ENCODE results near the gene HAAO. TPM values are rescaled to one million over a fixed set of nuclear protein-coding genes. Genes with fewer than 3 reads are reported as not detected.

Gene HAAO
- total RNA-seq, 3 donors from 2014 or later = 4.4 to 6.2 (median 5.9) TPM

GRCh38 chr2:42829671-42830440 lies 37.5 kb upstream of the HAAO start:
- H3K4me3 ChIP-seq = no peak overlapping the region
- H3K27ac ChIP-seq = peak overlapping the region; percentile 52 to 85
- H3K4me1 ChIP-seq = peaks cover 4 to 20% of the 10 kb centered on the region in 2 donors
- H3K36me3 ChIP-seq = no peaks in the 10 kb centered on the region
- intact Hi-C loops (cut with DNase I; ENCODE audit: low total_unique reads) = loop anchor here (10.0 kb wide), 2 partner anchors 395 to 655 kb away; partner anchors contain the start of gene ZFP36L2
- peak in 1 of 2 donors; percentile 16 for DNase-seq (ENCODE audit: low spot score in 2 of 2)
- TF ChIP-seq POLR2AphosphoS5 (IDR thresholded peaks at IDR 0.05) = no peak
- no peak for TF ChIP-seq CTCF (IDR thresholded peaks at IDR 0.05)
- no peak for TF ChIP-seq POLR2A (IDR thresholded peaks at IDR 0.05)
- H3K9me3 ChIP-seq = no peaks in the 10 kb centered on the region
- no peaks in the 10 kb centered on the region for H3K27me3 ChIP-seq

- H3K9me3 ChIP-seq = no peaks in the 10 kb centered on the region
- H3K36me3 ChIP-seq = no peaks in the 10 kb centered on the region
- TF ChIP-seq POLR2A (IDR thresholded peaks at IDR 0.05) (no peak), POLR2AphosphoS5 (IDR thresholded peaks at IDR 0.05) (peak in 2 of 3 donors; percentile 64 to 75), CTCF (IDR thresholded peaks at IDR 0.05) (peak; percentile 94 to 95 (median 94))
- peak overlapping the region in 1 of 3 donors; percentile 63 for H3K4me3 ChIP-seq
- H3K27ac ChIP-seq = peak overlapping the region; percentile 52 to 85
- H3K27me3 ChIP-seq = no peaks in the 10 kb centered on the region
- peaks cover 4 to 20% of the 10 kb centered on the region in 2 donors for H3K4me1 ChIP-seq
- intact Hi-C loops (cut with DNase I; ENCODE audit: low total_unique reads) = no loop called here
- peak in 1 of 2 donors; percentile 68 for DNase-seq (ENCODE audit: low spot score in 2 of 2)
Measured at GRCh38 chr2:42828487-42829425, 36.4 kb upstream of the HAAO start.

- Histone ChIP-seq H3K9me3 (no peaks in the 10 kb centered on the region), H3K36me3 (no peaks in the 10 kb centered on the region), H3K4me3 (peak overlapping the region; percentile 23 to 63 (median 38)), H3K27me3 (no peaks in the 10 kb centered on the region), H3K4me1 (peaks cover 4 to 20% of the 10 kb centered on the region in 2 donors), H3K27ac (peak overlapping the region; percentile 52 to 85)
- peak; percentile 89 to 97 (median 93) for TF ChIP-seq CTCF (IDR thresholded peaks at IDR 0.05)
- TF ChIP-seq POLR2A (IDR thresholded peaks at IDR 0.05) = no peak
- peak; percentile 34 to 71 (median 55) for TF ChIP-seq POLR2AphosphoS5 (IDR thresholded peaks at IDR 0.05)
- intact Hi-C loops (cut with DNase I; ENCODE audit: low total_unique reads) = no loop called here
- peak; percentile 80 to 90 for DNase-seq (ENCODE audit: low spot score in 2 of 2)
Measured at GRCh38 chr2:42827647-42828486, 35.5 kb upstream of the HAAO start.

DNA sequence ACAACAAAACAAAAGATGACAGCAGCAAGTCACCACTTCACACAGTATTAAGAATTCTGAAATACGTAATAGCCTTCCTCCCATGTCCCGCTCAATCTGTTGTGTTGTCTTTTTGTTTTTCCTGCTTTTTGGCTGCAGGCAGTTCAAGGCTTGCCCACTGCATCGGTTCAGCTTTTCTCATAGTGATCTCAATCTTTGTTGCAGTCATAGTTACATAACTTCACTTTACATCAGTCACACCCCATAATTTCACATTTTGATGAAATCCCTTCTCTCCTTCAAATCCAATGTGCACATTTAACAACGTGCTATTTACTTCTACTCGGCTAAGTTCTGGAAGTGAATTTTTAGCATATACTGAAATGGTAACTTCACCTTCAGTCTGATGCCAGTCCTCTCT lies 33.8 kb upstream of the HAAO start:
- peaks cover 4 to 20% of the 10 kb centered on the region in 2 donors for H3K4me1 ChIP-seq
- no peaks in the 10 kb centered on the region for H3K36me3 ChIP-seq
- H3K9me3 ChIP-seq = no peaks in the 10 kb centered on the region
- intact Hi-C loops (cut with DNase I; ENCODE audit: low total_unique reads) = no loop called here
- no peak overlapping the region for H3K4me3 ChIP-seq
- peak in 1 of 2 donors; percentile 9 for DNase-seq (ENCODE audit: low spot score in 2 of 2)
- no peaks in the 10 kb centered on the region for H3K27me3 ChIP-seq
- H3K27ac ChIP-seq = no peak overlapping the region
- TF ChIP-seq POLR2AphosphoS5 (IDR thresholded peaks at IDR 0.05) (no peak), CTCF (IDR thresholded peaks at IDR 0.05) (no peak), POLR2A (IDR thresholded peaks at IDR 0.05) (no peak)
